Calu3 (cell line): Measurements from ENCODE around the gene ATP2C2. TPM values are rescaled to one million over a fixed set of nuclear protein-coding genes. Genes with fewer than 3 reads are reported as not detected.

Experiments
- BruUV-seq: library from RNA; stranded (reverse); fragments of 400-500 nt; replicated peaks from 2 replicates; lab custom pipeline; 2021; lab: Mats Ljungman, UMichigan
- CTCF ChIA-PET: fragments of 300-600 bp; sonication (Branson Sonifier 250); formaldehyde crosslinking; loops from one replicate; lab custom pipeline; 2022; ENCODE audit warnings: antibody characterized with exemption; lab: Charles Lee
- DNase-seq: peaks from one replicate; pipeline ENCODE4 v3.0.0; 2022
- H3K27ac Mint-ChIP-seq: one replicate; pipeline ENCODE4 v1.8.0; 2022; ENCODE audit warnings: mixed read lengths; ENCODE audit not compliant: unreplicated experiment
- H3K27me3 Mint-ChIP-seq: one replicate; pipeline ENCODE4 v1.8.0; 2022; ENCODE audit warnings: mixed read lengths; ENCODE audit not compliant: unreplicated experiment
- H3K36me3 Mint-ChIP-seq: one replicate; pipeline ENCODE4 v1.8.0; 2022; ENCODE audit warnings: mild to moderate bottlenecking, moderate library complexity, mixed read lengths; ENCODE audit not compliant: insufficient read depth, unreplicated experiment
- H3K4me1 Mint-ChIP-seq: one replicate; pipeline ENCODE4 v1.8.0; 2022; ENCODE audit warnings: mild to moderate bottlenecking, low read depth, mixed read lengths; ENCODE audit not compliant: unreplicated experiment
- H3K4me3 Mint-ChIP-seq: one replicate; pipeline ENCODE4 v1.8.0; 2022; ENCODE audit warnings: mild to moderate bottlenecking, low read depth, moderate library complexity, mixed read lengths; ENCODE audit not compliant: unreplicated experiment
- H3K9me3 Mint-ChIP-seq: one replicate; pipeline ENCODE4 v1.8.0; 2022; ENCODE audit warnings: low read depth, mixed read lengths; ENCODE audit not compliant: unreplicated experiment
- intact Hi-C: fragments of 100-400 bp; cut with micrococcal nuclease; formaldehyde crosslinking; loops from one replicate; pipeline ENCODE4 v1.10.0; 2022; ENCODE audit not compliant: unreplicated experiment
- total RNA-seq: library from RNA; stranded (reverse); gene quantifications from 2 replicates; pipeline ENCODE4 v1.2.3, GENCODE V29; 2022
- TF ChIP-seq, protein P1 (sequence below): fragments of 200-600 bp; IDR thresholded peaks from one replicate; pipeline ENCODE4 v1.8.0; 2022; ENCODE audit warnings: antibody characterized with exemption; ENCODE audit not compliant: unreplicated experiment

The ATP2C2 gene
- total RNA-seq, 1 experiment from 2014 or later = 30.5 TPM

DNA sequence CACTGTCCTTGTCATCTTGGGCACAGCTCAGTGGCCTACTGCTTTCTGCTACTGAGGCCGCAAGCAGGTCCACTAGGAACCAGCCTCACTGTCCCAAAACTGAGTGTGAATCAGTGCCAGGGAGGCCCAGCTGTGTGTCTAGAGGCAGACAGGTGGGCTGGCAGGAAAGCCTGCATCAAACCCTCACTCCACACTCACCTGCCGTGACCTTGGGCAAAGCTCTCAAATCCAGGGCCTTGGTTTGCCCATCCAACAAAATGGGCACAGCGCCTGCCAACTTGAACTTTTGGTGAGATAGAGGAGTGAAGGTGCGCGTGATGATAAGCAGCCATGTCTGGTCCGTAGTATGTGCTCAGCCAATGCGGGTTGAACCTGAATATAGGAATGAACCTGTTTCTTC, 14.8 kb downstream of the ATP2C2 start:
- TF ChIP-seq, protein P1, sequence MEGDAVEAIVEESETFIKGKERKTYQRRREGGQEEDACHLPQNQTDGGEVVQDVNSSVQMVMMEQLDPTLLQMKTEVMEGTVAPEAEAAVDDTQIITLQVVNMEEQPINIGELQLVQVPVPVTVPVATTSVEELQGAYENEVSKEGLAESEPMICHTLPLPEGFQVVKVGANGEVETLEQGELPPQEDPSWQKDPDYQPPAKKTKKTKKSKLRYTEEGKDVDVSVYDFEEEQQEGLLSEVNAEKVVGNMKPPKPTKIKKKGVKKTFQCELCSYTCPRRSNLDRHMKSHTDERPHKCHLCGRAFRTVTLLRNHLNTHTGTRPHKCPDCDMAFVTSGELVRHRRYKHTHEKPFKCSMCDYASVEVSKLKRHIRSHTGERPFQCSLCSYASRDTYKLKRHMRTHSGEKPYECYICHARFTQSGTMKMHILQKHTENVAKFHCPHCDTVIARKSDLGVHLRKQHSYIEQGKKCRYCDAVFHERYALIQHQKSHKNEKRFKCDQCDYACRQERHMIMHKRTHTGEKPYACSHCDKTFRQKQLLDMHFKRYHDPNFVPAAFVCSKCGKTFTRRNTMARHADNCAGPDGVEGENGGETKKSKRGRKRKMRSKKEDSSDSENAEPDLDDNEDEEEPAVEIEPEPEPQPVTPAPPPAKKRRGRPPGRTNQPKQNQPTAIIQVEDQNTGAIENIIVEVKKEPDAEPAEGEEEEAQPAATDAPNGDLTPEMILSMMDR = no peak
- Mint-ChIP-seq H3K27ac (no peak overlapping the region), H3K4me1 (peaks cover 9% of the 10 kb centered on the region), H3K36me3 (peaks cover 5% of the 10 kb centered on the region), H3K4me3 (no peak overlapping the region), H3K27me3 (no peaks in the 10 kb centered on the region), H3K9me3 (peaks cover 5% of the 10 kb centered on the region)
- DNase-seq = no peak
- no TSS peak for BruUV-seq
- CTCF ChIA-PET = interaction anchor here (0.7 kb wide), 1 partner anchor 33 kb away, joined by 4 read pairs; no protein-coding TSS in a partner anchor
- intact Hi-C loops = no loop called here

GRCh38 chr16:84386047-84386446, 17.7 kb downstream of the ATP2C2 start:
- CTCF ChIA-PET = no interaction called here

GRCh38 chr16:84387021-84387420, 18.7 kb downstream of the ATP2C2 start:
- H3K4me1 Mint-ChIP-seq = no peaks in the 10 kb centered on the region
- H3K9me3 Mint-ChIP-seq = peaks cover 5% of the 10 kb centered on the region
- no peak for DNase-seq
- BruUV-seq = no TSS peak
- intact Hi-C loops = no loop called here
- no peak overlapping the region for H3K27ac Mint-ChIP-seq
- CTCF ChIA-PET = interaction anchor here (0.7 kb wide), 1 partner anchor 326 kb away, joined by 3 read pairs; no protein-coding TSS in a partner anchor
- peaks cover 5% of the 10 kb centered on the region for H3K36me3 Mint-ChIP-seq
- TF ChIP-seq, protein P1 = no peak
- H3K4me3 Mint-ChIP-seq = no peak overlapping the region
- no peaks in the 10 kb centered on the region for H3K27me3 Mint-ChIP-seq

More at GRCh38 chr16:84386047-84386446, 17.7 kb downstream of the ATP2C2 start:
- TF ChIP-seq, protein P1 = no peak
- peaks cover 5% of the 10 kb centered on the region for H3K36me3 Mint-ChIP-seq
- intact Hi-C loops = no loop called here
- no TSS peak for BruUV-seq
- no peaks in the 10 kb centered on the region for H3K4me1 Mint-ChIP-seq
- no peaks in the 10 kb centered on the region for H3K27me3 Mint-ChIP-seq
- H3K4me3 Mint-ChIP-seq = no peak overlapping the region
- H3K9me3 Mint-ChIP-seq = peaks cover 5% of the 10 kb centered on the region
- H3K27ac Mint-ChIP-seq = no peak overlapping the region
- no peak for DNase-seq

DNA sequence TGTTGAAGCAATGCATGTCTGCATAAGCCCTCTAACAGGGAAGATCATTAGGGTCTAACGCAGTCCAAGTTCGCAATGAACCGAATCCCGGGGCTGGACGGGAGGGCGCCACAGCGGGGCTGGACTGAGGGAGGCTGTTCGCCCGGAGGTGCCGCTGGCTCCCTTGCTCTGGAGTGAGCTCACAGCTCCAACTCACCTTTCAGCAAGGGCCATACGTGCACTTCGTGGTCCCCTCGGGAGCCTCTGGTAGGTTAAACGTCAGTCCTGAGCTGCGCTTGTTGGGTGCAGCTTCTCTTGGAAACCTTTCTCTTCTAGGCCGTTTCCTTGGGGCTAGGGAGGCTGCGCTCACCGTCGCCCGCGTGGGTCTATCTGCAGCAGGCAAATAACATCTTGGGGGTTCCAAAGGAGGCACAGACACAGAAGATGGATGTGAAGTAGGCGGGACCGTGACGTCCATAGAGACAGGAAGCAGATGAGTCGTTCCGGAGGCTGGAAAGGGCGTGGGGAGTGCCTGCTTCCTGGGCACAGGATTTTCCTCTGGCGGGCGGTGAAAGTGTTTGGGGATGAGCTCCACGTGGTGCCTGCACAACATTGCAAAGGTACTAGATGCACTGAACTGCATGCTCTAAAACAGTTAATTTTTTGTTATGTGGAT, 21.9 kb downstream of the ATP2C2 start:
- TF ChIP-seq, protein P1 = no peak
- intact Hi-C loops = no loop called here

More for the DNA sequence above, 21.9 kb downstream of the ATP2C2 start:
- no TSS peak for BruUV-seq
- Mint-ChIP-seq H3K4me1 (no peaks in the 10 kb centered on the region), H3K4me3 (no peak overlapping the region), H3K36me3 (no peaks in the 10 kb centered on the region), H3K27me3 (no peaks in the 10 kb centered on the region), H3K9me3 (no peaks in the 10 kb centered on the region), H3K27ac (no peak overlapping the region)
- CTCF ChIA-PET = no interaction called here
- DNase-seq = no peak
